HTR-8/SVneo (cell line): Measurements from ENCODE around the gene SPECC1.

Experiments used
- DNase-seq: peaks from one replicate; pipeline ENCODE4 v3.0.0; 2011; ENCODE audit warnings: low spot score, mixed read lengths; ENCODE audit not compliant: insufficient read length
- FAIRE-seq: peaks from 2 replicates; lab custom pipeline; 2011; peaks lifted over from hg19 to GRCh38; lab: Jason Lieb, UNC

SPECC1 gene

GRCh38 chr17:20200016-20200795 is 191.0 kb downstream of the SPECC1 start:
- DNase-seq: no peak
- no peak for FAIRE-seq

GRCh38 chr17:20200865-20201458 is 191.8 kb downstream of the SPECC1 start:
- FAIRE-seq (no peak), DNase-seq (no peak)

- DNase-seq: no peak
- peak; percentile 20 for FAIRE-seq
Observed at GRCh38 chr17:20202141-20202621, 193.0 kb downstream of the SPECC1 start.

- DNase-seq (no peak), FAIRE-seq (no peak)
Observed at GRCh38 chr17:20203018-20203417, 193.9 kb downstream of the SPECC1 start.

- FAIRE-seq (peak; percentile 52), DNase-seq (no peak)
Observed at GRCh38 chr17:20203761-20204263, 194.7 kb downstream of the SPECC1 start.

- DNase-seq (no peak), FAIRE-seq (peak; percentile 76)
Observed at GRCh38 chr17:20205609-20206008, 196.4 kb downstream of the SPECC1 start.

GRCh38 chr17:20206068-20206467 is 196.9 kb downstream of the SPECC1 start:
- no peak for FAIRE-seq

GRCh38 chr17:20206591-20206990 is 197.4 kb downstream of the SPECC1 start:
- DNase-seq (peak; percentile 39), FAIRE-seq (no peak)

More at GRCh38 chr17:20206068-20206467, 196.9 kb downstream of the SPECC1 start:
- DNase-seq: peak; percentile 42

- FAIRE-seq (no peak), DNase-seq (no peak)
Observed at GRCh38 chr17:20207262-20207985, 198.3 kb downstream of the SPECC1 start.

- FAIRE-seq (no peak), DNase-seq (no peak)
Observed at GRCh38 chr17:20208717-20209116, 199.6 kb downstream of the SPECC1 start.

- no peak for FAIRE-seq
Observed at GRCh38 chr17:20210180-20210579, 201.0 kb downstream of the SPECC1 start.

GRCh38 chr17:20210614-20211013 is 201.5 kb downstream of the SPECC1 start:
- FAIRE-seq (peak; percentile 62), DNase-seq (no peak)

More at GRCh38 chr17:20210180-20210579, 201.0 kb downstream of the SPECC1 start:
- no peak for DNase-seq

GRCh38 chr17:20211246-20211645 is 202.1 kb downstream of the SPECC1 start:
- DNase-seq: no peak
- no peak for FAIRE-seq

- DNase-seq (no peak), FAIRE-seq (no peak)
Observed at GRCh38 chr17:20213449-20213848, 204.3 kb downstream of the SPECC1 start.

- FAIRE-seq: no peak
Observed at GRCh38 chr17:20214794-20215193, 205.6 kb downstream of the SPECC1 start.

GRCh38 chr17:20216154-20216815 is 207.1 kb downstream of the SPECC1 start:
- no peak for FAIRE-seq

More at GRCh38 chr17:20214794-20215193, 205.6 kb downstream of the SPECC1 start:
- no peak for DNase-seq

GRCh38 chr17:20216853-20217252 is 207.7 kb downstream of the SPECC1 start:
- no peak for DNase-seq
- FAIRE-seq: no peak

More at GRCh38 chr17:20216154-20216815, 207.1 kb downstream of the SPECC1 start:
- DNase-seq: no peak

- DNase-seq (no peak), FAIRE-seq (no peak)
Observed at GRCh38 chr17:20217677-20218076, 208.5 kb downstream of the SPECC1 start.

GRCh38 chr17:20218272-20218671 is 209.1 kb downstream of the SPECC1 start:
- DNase-seq (no peak), FAIRE-seq (no peak)

GRCh38 chr17:20223808-20224328 is 214.7 kb downstream of the SPECC1 start:
- DNase-seq (no peak), FAIRE-seq (peak; percentile 9)
